ENCODE results near the gene CFAP45.

CFAP45 gene

GRCh38 chr1:159862031-159862430, 37.9 kb downstream of the CFAP45 start:
- peaks cover 3% of the 10 kb centered on the region for H3K4me1 ChIP-seq (ENCODE audit: insufficient read depth, insufficient read length)
- no peak for DNase-seq (ENCODE audit: low read depth, low spot score)
- H3K27me3 ChIP-seq (ENCODE audit: insufficient read depth, insufficient read length): peaks cover 1% of the 10 kb centered on the region
- peaks cover 3% of the 10 kb centered on the region for H3K36me3 ChIP-seq (ENCODE audit: insufficient read depth, insufficient read length, low read length)
- no peaks in the 10 kb centered on the region for H3K9me3 ChIP-seq (ENCODE audit: insufficient read depth, low read length)
- no peak overlapping the region for H3K4me3 ChIP-seq (ENCODE audit: insufficient read length, low read depth)
- H3K9ac ChIP-seq (ENCODE audit: insufficient read length, low read depth): no peak overlapping the region
- TF ChIP-seq SUZ12 (IDR thresholded peaks at IDR 0.05; ENCODE audit: extremely low read depth, insufficient read depth, insufficient read length) (no peak), YY1 (IDR thresholded peaks at IDR 0.05; ENCODE audit: insufficient read depth, insufficient read length) (no peak), ZNF274 (IDR thresholded peaks at IDR 0.05; ENCODE audit: low read depth, low read length) (no peak)

GRCh38 chr1:159861218-159861617, 38.7 kb downstream of the CFAP45 start:
- Histone ChIP-seq H3K9me3 (ENCODE audit: insufficient read depth, low read length) (no peaks in the 10 kb centered on the region), H3K27me3 (ENCODE audit: insufficient read depth, insufficient read length) (peaks cover 8% of the 10 kb centered on the region), H3K9ac (ENCODE audit: insufficient read length, low read depth) (no peak overlapping the region), H3K4me3 (ENCODE audit: insufficient read length, low read depth) (no peak overlapping the region), H3K4me1 (ENCODE audit: insufficient read depth, insufficient read length) (peaks cover 3% of the 10 kb centered on the region), H3K36me3 (ENCODE audit: insufficient read depth, insufficient read length, low read length) (peaks cover 8% of the 10 kb centered on the region)
- no peak for TF ChIP-seq YY1 (IDR thresholded peaks at IDR 0.05; ENCODE audit: insufficient read depth, insufficient read length)
- TF ChIP-seq ZNF274 (IDR thresholded peaks at IDR 0.05; ENCODE audit: low read depth, low read length): no peak
- no peak for TF ChIP-seq SUZ12 (IDR thresholded peaks at IDR 0.05; ENCODE audit: extremely low read depth, insufficient read depth, insufficient read length)
- DNase-seq (ENCODE audit: low read depth, low spot score): no peak

DNA sequence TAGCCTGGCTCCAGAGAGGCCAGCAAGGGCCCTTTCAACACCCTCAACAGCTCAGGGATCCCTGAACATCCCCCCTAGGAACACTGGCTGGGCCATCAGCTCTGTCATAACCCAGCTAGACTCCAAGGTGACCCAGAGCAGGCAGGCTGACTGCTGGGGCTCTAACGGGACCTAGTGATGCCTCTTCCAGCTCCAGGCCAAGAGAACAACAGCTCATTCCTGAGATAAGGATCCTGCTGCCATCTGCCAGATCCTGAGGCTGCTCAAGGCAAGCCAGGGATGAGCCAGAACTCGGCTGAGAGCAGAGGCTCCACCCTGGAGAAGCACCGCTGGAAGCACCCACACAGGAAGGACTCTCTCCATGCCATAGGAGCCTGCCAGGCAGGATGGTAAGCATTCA, 39.5 kb downstream of the CFAP45 start:
- TF ChIP-seq YY1 (IDR thresholded peaks at IDR 0.05; ENCODE audit: insufficient read depth, insufficient read length): no peak
- DNase-seq (ENCODE audit: low read depth, low spot score): no peak
- H3K4me3 ChIP-seq (ENCODE audit: insufficient read length, low read depth): no peak overlapping the region

GRCh38 chr1:159859767-159860322, 40.1 kb downstream of the CFAP45 start:
- no peak overlapping the region for H3K9ac ChIP-seq (ENCODE audit: insufficient read length, low read depth)

More for the DNA sequence above, 39.5 kb downstream of the CFAP45 start:
- Histone ChIP-seq H3K27me3 (ENCODE audit: insufficient read depth, insufficient read length) (peaks cover 16% of the 10 kb centered on the region), H3K4me1 (ENCODE audit: insufficient read depth, insufficient read length) (peaks cover 3% of the 10 kb centered on the region), H3K9me3 (ENCODE audit: insufficient read depth, low read length) (no peaks in the 10 kb centered on the region), H3K36me3 (ENCODE audit: insufficient read depth, insufficient read length, low read length) (peaks cover 8% of the 10 kb centered on the region), H3K9ac (ENCODE audit: insufficient read length, low read depth) (no peak overlapping the region)

GRCh38 chr1:159857889-159858288, 42.1 kb downstream of the CFAP45 start:
- no peak for TF ChIP-seq SUZ12 (IDR thresholded peaks at IDR 0.05; ENCODE audit: extremely low read depth, insufficient read depth, insufficient read length)
- no peak for TF ChIP-seq YY1 (IDR thresholded peaks at IDR 0.05; ENCODE audit: insufficient read depth, insufficient read length)
- no peak for TF ChIP-seq ZNF274 (IDR thresholded peaks at IDR 0.05; ENCODE audit: low read depth, low read length)
- Histone ChIP-seq H3K9ac (ENCODE audit: insufficient read length, low read depth) (no peak overlapping the region), H3K27me3 (ENCODE audit: insufficient read depth, insufficient read length) (peaks cover 37% of the 10 kb centered on the region), H3K4me1 (ENCODE audit: insufficient read depth, insufficient read length) (peaks cover 3% of the 10 kb centered on the region), H3K9me3 (ENCODE audit: insufficient read depth, low read length) (no peaks in the 10 kb centered on the region), H3K4me3 (ENCODE audit: insufficient read length, low read depth) (no peak overlapping the region), H3K36me3 (ENCODE audit: insufficient read depth, insufficient read length, low read length) (peaks cover 8% of the 10 kb centered on the region)
- no peak for DNase-seq (ENCODE audit: low read depth, low spot score)

More at GRCh38 chr1:159859767-159860322, 40.1 kb downstream of the CFAP45 start:
- peaks cover 8% of the 10 kb centered on the region for H3K36me3 ChIP-seq (ENCODE audit: insufficient read depth, insufficient read length, low read length)
- TF ChIP-seq YY1 (IDR thresholded peaks at IDR 0.05; ENCODE audit: insufficient read depth, insufficient read length): no peak
- H3K9me3 ChIP-seq (ENCODE audit: insufficient read depth, low read length): no peaks in the 10 kb centered on the region
- H3K4me1 ChIP-seq (ENCODE audit: insufficient read depth, insufficient read length): peaks cover 3% of the 10 kb centered on the region
- DNase-seq (ENCODE audit: low read depth, low spot score): no peak
- no peak overlapping the region for H3K4me3 ChIP-seq (ENCODE audit: insufficient read length, low read depth)
- H3K27me3 ChIP-seq (ENCODE audit: insufficient read depth, insufficient read length): peaks cover 22% of the 10 kb centered on the region

- DNase-seq (ENCODE audit: low read depth, low spot score): no peak
- no peak overlapping the region for H3K9ac ChIP-seq (ENCODE audit: insufficient read length, low read depth)
- H3K36me3 ChIP-seq (ENCODE audit: insufficient read depth, insufficient read length, low read length): peaks cover 8% of the 10 kb centered on the region
- no peaks in the 10 kb centered on the region for H3K9me3 ChIP-seq (ENCODE audit: insufficient read depth, low read length)
- H3K27me3 ChIP-seq (ENCODE audit: insufficient read depth, insufficient read length): peaks cover 37% of the 10 kb centered on the region
- no peaks in the 10 kb centered on the region for H3K4me1 ChIP-seq (ENCODE audit: insufficient read depth, insufficient read length)
- TF ChIP-seq YY1 (IDR thresholded peaks at IDR 0.05; ENCODE audit: insufficient read depth, insufficient read length) (no peak), ZNF274 (IDR thresholded peaks at IDR 0.05; ENCODE audit: low read depth, low read length) (no peak)
- no peak overlapping the region for H3K4me3 ChIP-seq (ENCODE audit: insufficient read length, low read depth)
These were observed 43.4 kb downstream of the CFAP45 start for GRCh38 chr1:159856576-159856975.

GRCh38 chr1:159855709-159856108, 44.3 kb downstream of the CFAP45 start:
- H3K9ac ChIP-seq (ENCODE audit: insufficient read length, low read depth): no peak overlapping the region
- no peak overlapping the region for H3K4me3 ChIP-seq (ENCODE audit: insufficient read length, low read depth)
- no peaks in the 10 kb centered on the region for H3K9me3 ChIP-seq (ENCODE audit: insufficient read depth, low read length)
- no peak for DNase-seq (ENCODE audit: low read depth, low spot score)
- peaks cover 37% of the 10 kb centered on the region for H3K27me3 ChIP-seq (ENCODE audit: insufficient read depth, insufficient read length)
- no peaks in the 10 kb centered on the region for H3K4me1 ChIP-seq (ENCODE audit: insufficient read depth, insufficient read length)
- H3K36me3 ChIP-seq (ENCODE audit: insufficient read depth, insufficient read length, low read length): peaks cover 8% of the 10 kb centered on the region
- no peak for TF ChIP-seq SUZ12 (IDR thresholded peaks at IDR 0.05; ENCODE audit: extremely low read depth, insufficient read depth, insufficient read length)
- no peak for TF ChIP-seq ZNF274 (IDR thresholded peaks at IDR 0.05; ENCODE audit: low read depth, low read length)
- TF ChIP-seq YY1 (IDR thresholded peaks at IDR 0.05; ENCODE audit: insufficient read depth, insufficient read length): no peak
